ENCODE results near the gene PPP1R15B. TPM values are rescaled to one million over a fixed set of nuclear protein-coding genes. Genes with fewer than 3 reads are reported as not detected.
A peak's percentile ranks its signal among the peaks of the same experiment; 100 is the strongest.

Gene PPP1R15B
- total and polyA plus RNA-seq, 2 of the 4 experiments (the other 2 are of a cell fraction) = 14.9 to 15.0 TPM

- no peak overlapping the region for H4K91ac ChIP-seq (ENCODE audit: insufficient read depth, low read depth, low read length)
- no peaks in the 10 kb centered on the region for H3K36me3 ChIP-seq (ENCODE audit: control insufficient read depth, insufficient read depth, low read length)
- no peak overlapping the region for H3K9ac ChIP-seq (ENCODE audit: low read depth, low read length)
- H3K23ac ChIP-seq (ENCODE audit: low read depth, low read length) = peak overlapping the region; percentile 42; the same call in 1 of the 2 replicates
- ChIA-PET CTCF (interaction anchor here (0.6 to 2.3 kb wide), 4 partner anchors 15 to 220 kb away, joined by 3 to 6 read pairs (median 4); no protein-coding TSS in a partner anchor), POLR2A (ENCODE audit: unreplicated experiment) (no interaction called here)
- no peak overlapping the region for H2AK5ac ChIP-seq (ENCODE audit: low read depth, low read length)
- H3K4me2 ChIP-seq (ENCODE audit: low read depth, low read length) = peak overlapping the region; percentile 93
- in situ Hi-C loops (cut with MboI; ENCODE audit: low sequenced_read_pairs) (no loop called here), dilution Hi-C loops (cut with HindIII; ENCODE audit: low sequenced_read_pairs, unreplicated experiment) (loop anchor here (25.0 kb wide), 2 partner anchors 216 to 516 kb away; partner anchors contain the start of genes ETNK2, REN and SNRPE), intact Hi-C loops (cut with micrococcal nuclease) (no loop called here)
- no peak overlapping the region for H3K4ac ChIP-seq (ENCODE audit: low read depth, low read length)
- H4K5ac ChIP-seq (ENCODE audit: low read depth, low read length) = no peak overlapping the region
- H4K8ac ChIP-seq (ENCODE audit: low read depth in 2 of 2, low read length in 2 of 2) = no peak overlapping the region
- no peak overlapping the region for H3K14ac ChIP-seq (replicated peaks; ENCODE audit: low read depth, low read length)
- no peaks in the 10 kb centered on the region for H3K9me1 ChIP-seq (ENCODE audit: insufficient read depth, low read length)
- H3K79me1 ChIP-seq (ENCODE audit: low read depth in 1 of 2, low read length in 2 of 2) = no peaks in the 10 kb centered on the region
- no peak overlapping the region for H2BK120ac ChIP-seq (ENCODE audit: low read depth, low read length)
- H3K18ac ChIP-seq (ENCODE audit: low read depth, low read length) = no peak overlapping the region
- no peaks in the 10 kb centered on the region for H4K20me1 ChIP-seq (ENCODE audit: insufficient read depth, low read length)
- TF ChIP-seq MXI1 (IDR thresholded peaks at IDR 0.05; ENCODE audit: borderline replicate concordance, low read depth, low read length) = no peak
- TF ChIP-seq MAZ (IDR thresholded peaks at IDR 0.05; ENCODE audit: borderline replicate concordance, low read depth, low read length) = no peak
- TF ChIP-seq, protein P1, sequence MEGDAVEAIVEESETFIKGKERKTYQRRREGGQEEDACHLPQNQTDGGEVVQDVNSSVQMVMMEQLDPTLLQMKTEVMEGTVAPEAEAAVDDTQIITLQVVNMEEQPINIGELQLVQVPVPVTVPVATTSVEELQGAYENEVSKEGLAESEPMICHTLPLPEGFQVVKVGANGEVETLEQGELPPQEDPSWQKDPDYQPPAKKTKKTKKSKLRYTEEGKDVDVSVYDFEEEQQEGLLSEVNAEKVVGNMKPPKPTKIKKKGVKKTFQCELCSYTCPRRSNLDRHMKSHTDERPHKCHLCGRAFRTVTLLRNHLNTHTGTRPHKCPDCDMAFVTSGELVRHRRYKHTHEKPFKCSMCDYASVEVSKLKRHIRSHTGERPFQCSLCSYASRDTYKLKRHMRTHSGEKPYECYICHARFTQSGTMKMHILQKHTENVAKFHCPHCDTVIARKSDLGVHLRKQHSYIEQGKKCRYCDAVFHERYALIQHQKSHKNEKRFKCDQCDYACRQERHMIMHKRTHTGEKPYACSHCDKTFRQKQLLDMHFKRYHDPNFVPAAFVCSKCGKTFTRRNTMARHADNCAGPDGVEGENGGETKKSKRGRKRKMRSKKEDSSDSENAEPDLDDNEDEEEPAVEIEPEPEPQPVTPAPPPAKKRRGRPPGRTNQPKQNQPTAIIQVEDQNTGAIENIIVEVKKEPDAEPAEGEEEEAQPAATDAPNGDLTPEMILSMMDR (conservative IDR thresholded peaks at IDR 0.05; ENCODE audit: low read depth, low read length) = no peak
- no peak for TF ChIP-seq POLR2A (IDR thresholded peaks at IDR 0.05; ENCODE audit: low read depth, low read length)
- TF ChIP-seq MAFK (IDR thresholded peaks at IDR 0.05; ENCODE audit: low read depth, low read length) = no peak
- no peak for TF ChIP-seq RAD21 (IDR thresholded peaks at IDR 0.05; ENCODE audit: low read length)
- TF ChIP-seq RFX5 (IDR thresholded peaks at IDR 0.05; ENCODE audit: low read depth, low read length) = no peak
- no peak for TF ChIP-seq RCOR1 (IDR thresholded peaks at IDR 0.05; ENCODE audit: insufficient replicate concordance, low read length)
- TF ChIP-seq, protein P2, sequence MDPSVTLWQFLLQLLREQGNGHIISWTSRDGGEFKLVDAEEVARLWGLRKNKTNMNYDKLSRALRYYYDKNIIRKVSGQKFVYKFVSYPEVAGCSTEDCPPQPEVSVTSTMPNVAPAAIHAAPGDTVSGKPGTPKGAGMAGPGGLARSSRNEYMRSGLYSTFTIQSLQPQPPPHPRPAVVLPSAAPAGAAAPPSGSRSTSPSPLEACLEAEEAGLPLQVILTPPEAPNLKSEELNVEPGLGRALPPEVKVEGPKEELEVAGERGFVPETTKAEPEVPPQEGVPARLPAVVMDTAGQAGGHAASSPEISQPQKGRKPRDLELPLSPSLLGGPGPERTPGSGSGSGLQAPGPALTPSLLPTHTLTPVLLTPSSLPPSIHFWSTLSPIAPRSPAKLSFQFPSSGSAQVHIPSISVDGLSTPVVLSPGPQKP (IDR thresholded peaks at IDR 0.05; ENCODE audit: borderline replicate concordance, low read depth, low read length) = no peak
- TF ChIP-seq FOS (IDR thresholded peaks at IDR 0.05; ENCODE audit: low read depth, low read length) = no peak
- TF ChIP-seq, protein P3, sequence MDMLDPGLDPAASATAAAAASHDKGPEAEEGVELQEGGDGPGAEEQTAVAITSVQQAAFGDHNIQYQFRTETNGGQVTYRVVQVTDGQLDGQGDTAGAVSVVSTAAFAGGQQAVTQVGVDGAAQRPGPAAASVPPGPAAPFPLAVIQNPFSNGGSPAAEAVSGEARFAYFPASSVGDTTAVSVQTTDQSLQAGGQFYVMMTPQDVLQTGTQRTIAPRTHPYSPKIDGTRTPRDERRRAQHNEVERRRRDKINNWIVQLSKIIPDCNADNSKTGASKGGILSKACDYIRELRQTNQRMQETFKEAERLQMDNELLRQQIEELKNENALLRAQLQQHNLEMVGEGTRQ (IDR thresholded peaks at IDR 0.05; ENCODE audit: low read depth, low read length) = no peak
- TF ChIP-seq NFE2L2 (IDR thresholded peaks at IDR 0.05; ENCODE audit: low read depth, low read length) = no peak
- no peak for TF ChIP-seq BHLHE40 (IDR thresholded peaks at IDR 0.05; ENCODE audit: low read depth, low read length)
- H2BK15ac ChIP-seq (ENCODE audit: low read depth, low read length) = no peak overlapping the region
- H2AFZ ChIP-seq (replicated peaks; ENCODE audit: low read length, poor library complexity) = peak overlapping the region; percentile 89
- no peaks in the 10 kb centered on the region for H3K9me3 ChIP-seq (ENCODE audit: control insufficient read depth, insufficient read depth, low read length)
- ATAC-seq (ENCODE audit: low read depth) (peak; percentile 74), DNase-seq (no peak)
- BruUV-seq (replicated peaks) = no TSS peak
- peak overlapping the region; percentile 32 for H3K4me3 ChIP-seq (ENCODE audit: insufficient read depth, low read depth, low read length)
- peaks cover 89% of the 10 kb centered on the region for H3K27me3 ChIP-seq (ENCODE audit: control insufficient read depth, insufficient read depth, low read length)
- no peak overlapping the region for H3K27ac ChIP-seq (ENCODE audit: insufficient read depth, low read length)
- H3K56ac ChIP-seq (ENCODE audit: extremely low read depth, insufficient read depth, low read length) = no peak overlapping the region
- H2BK20ac ChIP-seq (ENCODE audit: low read depth, low read length) = no peak overlapping the region
- WGBS, 2 experiments (ENCODE audit: extremely low coverage in 2 of 2, insufficient read length in 1 of 2) = 2% methylated on average over 28 of the region's 55 CpGs; no CpG with 5 or more reads in 1 of the 2 experiments
- no peak overlapping the region for H2BK5ac ChIP-seq (ENCODE audit: low read depth, low read length, poor library complexity, severe bottlenecking)
- H2AK9ac ChIP-seq (replicated peaks; ENCODE audit: low read depth, low read length, poor library complexity) = peak overlapping the region; percentile 37
- peaks cover 3% of the 10 kb centered on the region; the same call in 1 of the 2 replicates for H3K4me1 ChIP-seq (ENCODE audit: control insufficient read depth, insufficient read depth, low read length)
Measured at GRCh38 chr1:204377800-204378668, 33.6 kb downstream of the PPP1R15B start.
